SU-DHL-6 (cell line): ENCODE results near the gene LAYN.

ENCODE experiments used
- CTCF ChIP-seq: fragments of 200-600 bp; sonication (generic); IDR thresholded peaks from one replicate; pipeline ENCODE4 v1.5.1; 2017; ENCODE audit warnings: antibody characterized with exemption, mild to moderate bottlenecking, low read length, moderate library complexity; ENCODE audit not compliant: insufficient read depth, poor library complexity, severe bottlenecking
- EZH2phosphoT487 ChIP-seq: fragments of 200-600 bp; sonication (generic), shearing (Covaris generic); conservative IDR thresholded peaks from 2 replicates; pipeline ENCODE4 v1.6.1; 2018; ENCODE audit warnings: mild to moderate bottlenecking, antibody characterized with exemption, low read length, moderate library complexity, mixed read lengths

GRCh38 chr11:111550258-111550657 lies 9.7 kb downstream of the LAYN start:
- TF ChIP-seq CTCF = no peak
- TF ChIP-seq EZH2phosphoT487 = no peak
